Panc1 (cell line): Measurements from ENCODE around the gene ZNF174. TPM values are rescaled to one million over a fixed set of nuclear protein-coding genes. Genes with fewer than 3 reads are reported as not detected.

Source experiments
- ATAC-seq: fragments of 200-7000 bp; cut with Tn5 transposase; 2 replicates; pipeline ENCODE4 v1.9.1; 2020; ENCODE audit warnings: mild to moderate bottlenecking, moderate library complexity
- BruUV-seq: library from RNA; stranded (reverse); fragments of 400-500 nt; replicated peaks from 2 replicates; lab custom pipeline; 2021; lab: Mats Ljungman, UMichigan
- CTCF ChIA-PET: fragments of 300-600 bp; sonication (Branson Sonifier 250); formaldehyde crosslinking; loops from one replicate; lab custom pipeline; 2022; ENCODE audit warnings: antibody characterized with exemption; lab: Charles Lee
- POLR2A ChIA-PET: fragments of 300-600 bp; sonication (Branson Sonifier 250); formaldehyde crosslinking; loops from one replicate; lab custom pipeline; 2022; ENCODE audit warnings: antibody characterized with exemption; lab: Charles Lee
- DNase-seq: peaks from one replicate; pipeline ENCODE4 v3.0.0-alpha.2; 2010; ENCODE audit warnings: low read depth, low spot score
- H3K27ac ChIP-seq: 2 replicates; pipeline ENCODE4 v1.5.1; 2011; ENCODE audit warnings: mild to moderate bottlenecking, low read length, inconsistent platforms
- H3K27me3 ChIP-seq: fragments of 200-500 bp; sonication (Bioruptor generic); 2 replicates; pipeline ENCODE4 v1.6.0; 2014; ENCODE audit warnings: low read length, inconsistent platforms; ENCODE audit not compliant: control insufficient read depth, insufficient read depth
- H3K36me3 ChIP-seq: fragments of 200-500 bp; sonication (Bioruptor generic); 2 replicates; pipeline ENCODE4 v1.5.1; 2014; ENCODE audit warnings: inconsistent platforms, mild to moderate bottlenecking, low read length, moderate library complexity; ENCODE audit not compliant: control insufficient read depth, insufficient read depth
- H3K4me1 ChIP-seq: 2 replicates; pipeline ENCODE4 v1.5.1; 2011; ENCODE audit warnings: inconsistent platforms, mild to moderate bottlenecking, low read length, moderate library complexity; ENCODE audit not compliant: control insufficient read depth, insufficient read depth
- H3K4me3 ChIP-seq, 2 experiments: 2 replicates each; pipeline ENCODE4 v1.5.1; 2011 to 2012; ENCODE audit warnings: low read depth in 2 of 2, low read length in 2 of 2, mild to moderate bottlenecking in 2 of 2, inconsistent platforms in 1 of 2, moderate library complexity in 1 of 2
- H3K9me3 ChIP-seq: fragments of 200-500 bp; sonication (Bioruptor generic); 2 replicates; pipeline ENCODE4 v1.5.1; 2014; ENCODE audit warnings: low read depth, mild to moderate bottlenecking, inconsistent platforms, low read length, moderate library complexity; ENCODE audit not compliant: control insufficient read depth, insufficient read depth
- POLR2AphosphoS5 ChIP-seq: IDR thresholded peaks from 2 replicates; pipeline ENCODE4 v1.6.1; 2012; ENCODE audit warnings: mild to moderate bottlenecking, low read depth, low read length, moderate library complexity
- SIN3A ChIP-seq: IDR thresholded peaks from 2 replicates; pipeline ENCODE4 v1.6.1; 2012; ENCODE audit warnings: low read depth, mild to moderate bottlenecking, low read length, moderate library complexity, borderline replicate concordance; ENCODE audit not compliant: insufficient read depth
- TCF7L2 ChIP-seq: IDR thresholded peaks from 2 replicates; pipeline ENCODE4 v1.6.1; 2011; ENCODE audit warnings: mild to moderate bottlenecking, low read depth, low read length, inconsistent platforms
- in situ Hi-C: cut with HindIII; loops from 2 replicates; pipeline ENCODE4 v1.10.0; 2016; ENCODE audit warnings: low sequenced_read_pairs, low pct_unique_long_range_greater_than_20kb
- intact Hi-C: fragments of 100-400 bp; cut with micrococcal nuclease; formaldehyde crosslinking; loops from one replicate; pipeline ENCODE4 v1.10.0; 2022; ENCODE audit not compliant: unreplicated experiment
- total RNA-seq: library from RNA; stranded (reverse); gene quantifications from one replicate; pipeline ENCODE4 v1.2.1, GENCODE V29; 2021; ENCODE audit not compliant: unreplicated experiment
- TF ChIP-seq, protein P1 (sequence below), 2 experiments: IDR thresholded peaks; 2 replicates each; pipeline ENCODE4 v1.6.1; 2011 to 2012; ENCODE audit warnings: low read depth in 2 of 2, control low read depth in 1 of 2, low read length in 1 of 2, mild to moderate bottlenecking in 1 of 2, moderate library complexity in 1 of 2; ENCODE audit not compliant: insufficient read depth in 1 of 2
- TF ChIP-seq, protein P2 (sequence below): fragments of 450-650 bp; IDR thresholded peaks from 2 replicates; pipeline ENCODE4 v1.5.1; 2017; ENCODE audit warnings: mild to moderate bottlenecking

ZNF174 gene
- total RNA-seq, 1 experiment from 2014 or later: 14.4 TPM

DNA sequence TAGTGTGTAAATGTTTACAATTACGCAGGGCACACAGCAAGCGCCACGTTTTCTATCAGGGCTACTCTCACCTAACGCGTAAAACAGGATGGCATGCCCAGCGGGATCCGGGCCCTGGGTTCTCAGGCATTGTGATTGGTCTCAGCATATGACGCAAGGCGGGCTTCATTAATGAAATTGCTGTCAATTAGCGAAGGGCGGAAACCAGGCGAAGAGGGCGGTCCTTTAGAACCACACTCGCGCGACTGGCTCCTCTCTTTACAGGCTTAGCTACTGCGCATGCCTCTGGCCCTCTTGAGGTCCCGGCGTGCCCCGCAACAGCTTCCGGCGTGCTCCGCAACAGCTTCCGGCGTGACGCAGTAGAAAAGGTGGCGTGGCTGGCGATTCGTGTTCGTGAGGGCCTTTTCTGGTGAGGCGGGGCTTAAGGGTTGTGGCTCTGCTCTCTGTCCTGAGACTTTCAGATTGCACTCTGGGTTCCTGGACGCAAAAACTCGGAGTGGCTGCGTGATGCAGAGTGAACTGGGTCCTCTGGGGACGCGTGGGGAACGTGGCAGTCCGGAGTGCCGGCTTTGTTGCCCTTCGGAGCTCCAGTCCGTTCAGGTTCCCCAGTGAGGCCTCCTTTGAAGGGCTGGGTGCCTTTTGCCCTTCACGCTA is 36.1 kb upstream of the ZNF174 start:
- Histone ChIP-seq H3K4me3 (peak overlapping the region; percentile 50 to 51), H3K27ac (peak overlapping the region; percentile 82), H3K4me1 (no peaks in the 10 kb centered on the region), H3K9me3 (no peaks in the 10 kb centered on the region; the same call in 1 of the 2 replicates), H3K36me3 (no peaks in the 10 kb centered on the region), H3K27me3 (no peaks in the 10 kb centered on the region; the same call in 1 of the 2 replicates)
- in situ Hi-C loops: no loop called here
- intact Hi-C loops: no loop called here
- POLR2A ChIA-PET: interaction anchor here (0.7 kb wide), 1 partner anchor 503 kb away, joined by 3 read pairs; no protein-coding TSS in a partner anchor
- ATAC-seq: peak; percentile 96
- CTCF ChIA-PET: no interaction called here
- TF ChIP-seq POLR2AphosphoS5 (no peak), SIN3A (no peak), TCF7L2 (no peak)
- TF ChIP-seq, protein P1, sequence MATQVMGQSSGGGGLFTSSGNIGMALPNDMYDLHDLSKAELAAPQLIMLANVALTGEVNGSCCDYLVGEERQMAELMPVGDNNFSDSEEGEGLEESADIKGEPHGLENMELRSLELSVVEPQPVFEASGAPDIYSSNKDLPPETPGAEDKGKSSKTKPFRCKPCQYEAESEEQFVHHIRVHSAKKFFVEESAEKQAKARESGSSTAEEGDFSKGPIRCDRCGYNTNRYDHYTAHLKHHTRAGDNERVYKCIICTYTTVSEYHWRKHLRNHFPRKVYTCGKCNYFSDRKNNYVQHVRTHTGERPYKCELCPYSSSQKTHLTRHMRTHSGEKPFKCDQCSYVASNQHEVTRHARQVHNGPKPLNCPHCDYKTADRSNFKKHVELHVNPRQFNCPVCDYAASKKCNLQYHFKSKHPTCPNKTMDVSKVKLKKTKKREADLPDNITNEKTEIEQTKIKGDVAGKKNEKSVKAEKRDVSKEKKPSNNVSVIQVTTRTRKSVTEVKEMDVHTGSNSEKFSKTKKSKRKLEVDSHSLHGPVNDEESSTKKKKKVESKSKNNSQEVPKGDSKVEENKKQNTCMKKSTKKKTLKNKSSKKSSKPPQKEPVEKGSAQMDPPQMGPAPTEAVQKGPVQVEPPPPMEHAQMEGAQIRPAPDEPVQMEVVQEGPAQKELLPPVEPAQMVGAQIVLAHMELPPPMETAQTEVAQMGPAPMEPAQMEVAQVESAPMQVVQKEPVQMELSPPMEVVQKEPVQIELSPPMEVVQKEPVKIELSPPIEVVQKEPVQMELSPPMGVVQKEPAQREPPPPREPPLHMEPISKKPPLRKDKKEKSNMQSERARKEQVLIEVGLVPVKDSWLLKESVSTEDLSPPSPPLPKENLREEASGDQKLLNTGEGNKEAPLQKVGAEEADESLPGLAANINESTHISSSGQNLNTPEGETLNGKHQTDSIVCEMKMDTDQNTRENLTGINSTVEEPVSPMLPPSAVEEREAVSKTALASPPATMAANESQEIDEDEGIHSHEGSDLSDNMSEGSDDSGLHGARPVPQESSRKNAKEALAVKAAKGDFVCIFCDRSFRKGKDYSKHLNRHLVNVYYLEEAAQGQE (IDR thresholded peaks at IDR 0.05; ENCODE audit: insufficient read depth in 1 of 2, low read depth in 2 of 2, low read length in 1 of 2): no peak
- TF ChIP-seq, protein P2, sequence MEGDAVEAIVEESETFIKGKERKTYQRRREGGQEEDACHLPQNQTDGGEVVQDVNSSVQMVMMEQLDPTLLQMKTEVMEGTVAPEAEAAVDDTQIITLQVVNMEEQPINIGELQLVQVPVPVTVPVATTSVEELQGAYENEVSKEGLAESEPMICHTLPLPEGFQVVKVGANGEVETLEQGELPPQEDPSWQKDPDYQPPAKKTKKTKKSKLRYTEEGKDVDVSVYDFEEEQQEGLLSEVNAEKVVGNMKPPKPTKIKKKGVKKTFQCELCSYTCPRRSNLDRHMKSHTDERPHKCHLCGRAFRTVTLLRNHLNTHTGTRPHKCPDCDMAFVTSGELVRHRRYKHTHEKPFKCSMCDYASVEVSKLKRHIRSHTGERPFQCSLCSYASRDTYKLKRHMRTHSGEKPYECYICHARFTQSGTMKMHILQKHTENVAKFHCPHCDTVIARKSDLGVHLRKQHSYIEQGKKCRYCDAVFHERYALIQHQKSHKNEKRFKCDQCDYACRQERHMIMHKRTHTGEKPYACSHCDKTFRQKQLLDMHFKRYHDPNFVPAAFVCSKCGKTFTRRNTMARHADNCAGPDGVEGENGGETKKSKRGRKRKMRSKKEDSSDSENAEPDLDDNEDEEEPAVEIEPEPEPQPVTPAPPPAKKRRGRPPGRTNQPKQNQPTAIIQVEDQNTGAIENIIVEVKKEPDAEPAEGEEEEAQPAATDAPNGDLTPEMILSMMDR: no peak
- peak; percentile 63 for DNase-seq
- BruUV-seq: no TSS peak

DNA sequence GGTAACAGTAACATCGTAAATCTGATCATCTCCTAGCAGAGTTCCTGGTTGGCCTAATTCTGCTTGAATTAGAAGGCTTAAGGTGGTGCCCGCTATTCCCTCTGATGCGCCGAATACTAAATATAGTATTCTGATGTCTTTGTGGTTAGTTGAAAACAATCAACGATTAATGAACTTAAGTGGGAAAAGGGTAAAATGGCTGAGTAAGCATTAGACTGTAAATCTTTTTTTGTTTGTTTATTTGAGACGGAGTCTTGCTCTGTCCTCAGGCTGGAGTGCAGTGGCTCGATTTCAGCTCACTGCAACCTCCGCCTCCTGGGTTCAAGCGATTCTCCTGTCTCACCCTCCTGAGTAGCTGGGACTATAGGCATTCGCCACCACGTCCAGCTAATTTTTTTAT is 31.9 kb upstream of the ZNF174 start:
- ChIA-PET POLR2A (no interaction called here), CTCF (no interaction called here)
- H3K27ac ChIP-seq: no peak overlapping the region
- TF ChIP-seq SIN3A (no peak), POLR2AphosphoS5 (no peak), TCF7L2 (no peak)
- TF ChIP-seq, protein P2: no peak
- TF ChIP-seq, protein P1 (IDR thresholded peaks at IDR 0.05; ENCODE audit: insufficient read depth in 1 of 2, low read depth in 2 of 2, low read length in 1 of 2): no peak
- no peaks in the 10 kb centered on the region for H3K4me1 ChIP-seq
- no peak overlapping the region for H3K4me3 ChIP-seq
- no peak for DNase-seq
- intact Hi-C loops: no loop called here
- no peaks in the 10 kb centered on the region; the same call in 1 of the 2 replicates for H3K9me3 ChIP-seq
- H3K27me3 ChIP-seq: no peaks in the 10 kb centered on the region
- ATAC-seq: no peak
- H3K36me3 ChIP-seq: no peaks in the 10 kb centered on the region
- no TSS peak for BruUV-seq
- in situ Hi-C loops: no loop called here
